Measurements from ENCODE around the gene TMEM171. TPM values are rescaled to one million over a fixed set of nuclear protein-coding genes. Genes with fewer than 3 reads are reported as not detected.

The TMEM171 gene
- total and polyA plus RNA-seq, 2 of the 8 experiments (the other 6 are each of a cell fraction or from before 2014, with no cell fraction given), result 1.0 to 2.2 TPM

DNA sequence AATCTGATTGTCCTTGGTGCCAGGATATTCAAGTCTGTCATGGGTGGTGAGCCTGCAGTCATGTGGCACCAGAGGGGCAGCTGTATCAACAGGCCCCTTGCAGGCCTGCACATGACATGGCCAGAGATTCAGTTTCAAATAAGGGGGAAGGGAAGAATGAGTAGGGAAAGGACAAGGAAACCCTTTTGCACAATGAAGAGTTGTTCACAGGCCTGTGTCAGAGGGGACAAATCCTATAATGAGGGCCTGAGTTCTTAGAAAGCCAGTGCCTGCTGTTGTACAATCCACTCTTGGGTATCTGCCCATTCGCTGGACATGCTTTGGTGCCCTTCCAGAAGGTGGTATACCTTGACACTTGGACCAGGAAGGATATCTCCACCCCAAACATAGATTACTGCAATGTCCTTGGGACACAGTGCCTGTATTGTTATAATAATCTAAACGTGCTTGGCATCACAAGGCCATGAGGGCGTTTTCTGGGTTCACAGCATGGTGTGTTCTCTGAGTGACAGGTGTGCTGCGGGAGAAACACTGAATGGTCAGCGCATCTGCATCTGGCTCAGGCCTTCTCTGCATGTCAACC is 1.9 kb upstream of the TMEM171 start:
- no peak overlapping the region for H4K91ac ChIP-seq (replicated peaks; ENCODE audit: insufficient read length, low read length)
- no peak overlapping the region for H2BK15ac ChIP-seq (ENCODE audit: low read length)
- no peak overlapping the region for H3K56ac ChIP-seq (replicated peaks; ENCODE audit: insufficient read length, low read depth, low read length)
- no peak overlapping the region for H2AFZ ChIP-seq (ENCODE audit: low read length)
- peaks cover 0 to 3% (median 1%) of the 10 kb centered on the region in 4 experiments; a peak in 5 of 7 replicates for H3K4me1 ChIP-seq (replicated peaks in 1 of 4; ENCODE audit: control insufficient read depth in 3 of 4, insufficient read depth in 4 of 4, low read length in 3 of 4)
- H2BK20ac ChIP-seq (ENCODE audit: low read length), result no peak overlapping the region
- 83% methylated on average over 5 of the region's 5 CpGs; no CpG with 5 or more reads in 1 of the 2 experiments for WGBS, 2 experiments (ENCODE audit: extremely low coverage in 1 of 2, insufficient coverage in 1 of 2, insufficient read length in 1 of 2, insufficient replicate concordance in 2 of 2, low coverage in 1 of 2, low lambda C conversion rate in 2 of 2, missing lambda C conversion rate in 1 of 2)
- no peak overlapping the region for H3K4ac ChIP-seq (replicated peaks; ENCODE audit: insufficient read length, low read depth, low read length)
- H4K20me1 ChIP-seq (replicated peaks in 1 of 2; ENCODE audit: control insufficient read depth in 1 of 2, insufficient read depth in 2 of 2, low read length in 2 of 2), result no peaks in the 10 kb centered on the region
- no peak overlapping the region for H2AK5ac ChIP-seq (ENCODE audit: low read depth, low read length)
- H3K4me2 ChIP-seq (ENCODE audit: insufficient read depth in 1 of 2, low read depth in 2 of 2, low read length in 2 of 2), result no peak overlapping the region; a peak in 1 of 4 replicates
- ChIA-PET POLR2A (ENCODE audit: partially characterized antibody) (interaction anchor here (1.0 to 1.7 kb wide), 2 partner anchors 18 to 28 kb away, joined by 3 read pairs; no protein-coding TSS in a partner anchor), CTCF (ENCODE audit: partially characterized antibody) (interaction anchor here (0.6 to 1.2 kb wide), 2 partner anchors 71 to 84 kb away, joined by 3 read pairs; no protein-coding TSS in a partner anchor)
- no peaks in the 10 kb centered on the region for H3K9me3 ChIP-seq (ENCODE audit: insufficient read depth in 2 of 2, low read depth in 1 of 2, low read length in 1 of 2)
- no peak overlapping the region for H3K23ac ChIP-seq (ENCODE audit: insufficient read length)
- H3K14ac ChIP-seq (ENCODE audit: insufficient read length), result no peak overlapping the region
- no peak for FAIRE-seq
- 0 out of 2 replicates have a peak overlapping the region, but pooled peaks have one; percentile 12 for H2BK12ac ChIP-seq (ENCODE audit: low read depth, low read length)
- peaks cover 12% of the 10 kb centered on the region for H3K23me2 ChIP-seq (ENCODE audit: low read depth, low read length)
- no peak overlapping the region for H4K8ac ChIP-seq (ENCODE audit: extremely low read depth, insufficient read depth, low read length)
- H2BK5ac ChIP-seq (ENCODE audit: low read depth, low read length), result no peak overlapping the region
- no peaks in the 10 kb centered on the region for H3K79me1 ChIP-seq (ENCODE audit: low read depth, low read length)
- H3K4me3 ChIP-seq (ENCODE audit: extremely low read depth in 1 of 4, insufficient read depth in 2 of 4, low read depth in 3 of 4, low read length in 4 of 4), result no peak overlapping the region
- no peak overlapping the region for H2BK120ac ChIP-seq (replicated peaks; ENCODE audit: low read depth, low read length)
- no peak overlapping the region for H3K9ac ChIP-seq (replicated peaks in 1 of 4; ENCODE audit: extremely low read depth in 1 of 4, low read depth in 3 of 4, low read length in 3 of 4)
- DNase-seq (ENCODE audit: low read depth in 1 of 2, low spot score in 2 of 2), result no peak
- H3K18ac ChIP-seq (ENCODE audit: extremely low read depth, low read length), result no peak overlapping the region
- no peaks in the 10 kb centered on the region for H3K36me3 ChIP-seq (ENCODE audit: control insufficient read depth in 2 of 4, insufficient read depth in 4 of 4, low read length in 3 of 4)
- no peak overlapping the region for H3K27ac ChIP-seq (ENCODE audit: low read depth, low read length)
- no peaks in the 10 kb centered on the region for H3K79me2 ChIP-seq (ENCODE audit: control insufficient read depth in 1 of 2, insufficient read depth in 2 of 2, low read length in 2 of 2)
- no peak overlapping the region for H4K5ac ChIP-seq (ENCODE audit: insufficient read length, low read depth, low read length)
- peaks cover 0 to 43% (median 31%) of the 10 kb centered on the region in 4 experiments; a peak in 6 of 7 replicates for H3K27me3 ChIP-seq (replicated peaks in 1 of 4; ENCODE audit: control insufficient read depth in 3 of 4, extremely low read depth in 1 of 4, insufficient read depth in 3 of 4, low read length in 3 of 4)
- TF ChIP-seq GTF2F1 (IDR thresholded peaks at IDR 0.05; ENCODE audit: borderline replicate concordance, low read depth, low read length) (no peak), SIRT6 (IDR thresholded peaks at IDR 0.05; ENCODE audit: low read length) (no peak), POU5F1 (IDR thresholded peaks at IDR 0.05; ENCODE audit: low read depth, low read length) (no peak), CHD2 (IDR thresholded peaks at IDR 0.05; ENCODE audit: low read length) (no peak), JUND (IDR thresholded peaks at IDR 0.05; ENCODE audit: low read length) (no peak), HDAC2 (IDR thresholded peaks at IDR 0.05; ENCODE audit: borderline replicate concordance in 1 of 2, low read depth in 2 of 2, low read length in 2 of 2) (no peak), HDAC6 (IDR thresholded peaks at IDR 0.05; ENCODE audit: low read depth, low read length) (no peak), FOSL1 (IDR thresholded peaks at IDR 0.05; ENCODE audit: insufficient read depth, low read depth, low read length) (no peak)
- TF ChIP-seq, protein P1, sequence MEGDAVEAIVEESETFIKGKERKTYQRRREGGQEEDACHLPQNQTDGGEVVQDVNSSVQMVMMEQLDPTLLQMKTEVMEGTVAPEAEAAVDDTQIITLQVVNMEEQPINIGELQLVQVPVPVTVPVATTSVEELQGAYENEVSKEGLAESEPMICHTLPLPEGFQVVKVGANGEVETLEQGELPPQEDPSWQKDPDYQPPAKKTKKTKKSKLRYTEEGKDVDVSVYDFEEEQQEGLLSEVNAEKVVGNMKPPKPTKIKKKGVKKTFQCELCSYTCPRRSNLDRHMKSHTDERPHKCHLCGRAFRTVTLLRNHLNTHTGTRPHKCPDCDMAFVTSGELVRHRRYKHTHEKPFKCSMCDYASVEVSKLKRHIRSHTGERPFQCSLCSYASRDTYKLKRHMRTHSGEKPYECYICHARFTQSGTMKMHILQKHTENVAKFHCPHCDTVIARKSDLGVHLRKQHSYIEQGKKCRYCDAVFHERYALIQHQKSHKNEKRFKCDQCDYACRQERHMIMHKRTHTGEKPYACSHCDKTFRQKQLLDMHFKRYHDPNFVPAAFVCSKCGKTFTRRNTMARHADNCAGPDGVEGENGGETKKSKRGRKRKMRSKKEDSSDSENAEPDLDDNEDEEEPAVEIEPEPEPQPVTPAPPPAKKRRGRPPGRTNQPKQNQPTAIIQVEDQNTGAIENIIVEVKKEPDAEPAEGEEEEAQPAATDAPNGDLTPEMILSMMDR (IDR thresholded peaks at IDR 0.05; ENCODE audit: control extremely low read depth in 1 of 3, insufficient read depth in 1 of 3, low read depth in 1 of 3, low read length in 3 of 3), result no peak
- TF ChIP-seq, protein P2, sequence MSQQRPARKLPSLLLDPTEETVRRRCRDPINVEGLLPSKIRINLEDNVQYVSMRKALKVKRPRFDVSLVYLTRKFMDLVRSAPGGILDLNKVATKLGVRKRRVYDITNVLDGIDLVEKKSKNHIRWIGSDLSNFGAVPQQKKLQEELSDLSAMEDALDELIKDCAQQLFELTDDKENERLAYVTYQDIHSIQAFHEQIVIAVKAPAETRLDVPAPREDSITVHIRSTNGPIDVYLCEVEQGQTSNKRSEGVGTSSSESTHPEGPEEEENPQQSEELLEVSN (IDR thresholded peaks at IDR 0.05), result no peak
